Stimulated activated naive B cell treated with anti-CD40 and anti-IgM and Interleukin-4, amounts not matched to agents 10 μg/mL and 1 μg/mL and 100 μg/mL, for 72 hours (primary cell): ENCODE measurements around the gene RAD51B.
A peak's percentile ranks its signal among the peaks of the same experiment; 100 is the strongest.

ENCODE experiments used
- ATAC-seq, 2 donors: fragments of 150-1000 bp; cut with Tn5 transposase; replicated peaks; 2 replicates each; pipeline ENCODE4 v1.10.0; 2021; ENCODE audit warnings: moderate library complexity in 1 of 2
- DNase-seq: peaks from one replicate; pipeline ENCODE4 v3.0.0; 2021
- H3K27ac Mint-ChIP-seq: one replicate; pipeline ENCODE4 v1.8.0; 2022; ENCODE audit warnings: mild to moderate bottlenecking, mixed read lengths
- H3K27me3 Mint-ChIP-seq, 2 donors: one replicate each; pipeline ENCODE4 v1.8.0; 2022; ENCODE audit warnings: mixed read lengths in 2 of 2
- H3K36me3 Mint-ChIP-seq, 2 donors: one replicate each; pipeline ENCODE4 v1.8.0; 2022; ENCODE audit warnings: mixed read lengths in 2 of 2, mild to moderate bottlenecking in 1 of 2
- H3K4me1 Mint-ChIP-seq, 2 donors: one replicate each; pipeline ENCODE4 v1.8.0; 2022; ENCODE audit warnings: mixed read lengths in 2 of 2, mild to moderate bottlenecking in 1 of 2
- H3K4me3 Mint-ChIP-seq, 2 donors: one replicate each; pipeline ENCODE4 v1.8.0; 2022; ENCODE audit warnings: mild to moderate bottlenecking in 2 of 2, mixed read lengths in 2 of 2, moderate library complexity in 1 of 2
- H3K9me3 Mint-ChIP-seq, 2 donors: one replicate each; pipeline ENCODE4 v1.8.0; 2022; ENCODE audit warnings: mixed read lengths in 2 of 2, mild to moderate bottlenecking in 1 of 2

RAD51B gene

DNA sequence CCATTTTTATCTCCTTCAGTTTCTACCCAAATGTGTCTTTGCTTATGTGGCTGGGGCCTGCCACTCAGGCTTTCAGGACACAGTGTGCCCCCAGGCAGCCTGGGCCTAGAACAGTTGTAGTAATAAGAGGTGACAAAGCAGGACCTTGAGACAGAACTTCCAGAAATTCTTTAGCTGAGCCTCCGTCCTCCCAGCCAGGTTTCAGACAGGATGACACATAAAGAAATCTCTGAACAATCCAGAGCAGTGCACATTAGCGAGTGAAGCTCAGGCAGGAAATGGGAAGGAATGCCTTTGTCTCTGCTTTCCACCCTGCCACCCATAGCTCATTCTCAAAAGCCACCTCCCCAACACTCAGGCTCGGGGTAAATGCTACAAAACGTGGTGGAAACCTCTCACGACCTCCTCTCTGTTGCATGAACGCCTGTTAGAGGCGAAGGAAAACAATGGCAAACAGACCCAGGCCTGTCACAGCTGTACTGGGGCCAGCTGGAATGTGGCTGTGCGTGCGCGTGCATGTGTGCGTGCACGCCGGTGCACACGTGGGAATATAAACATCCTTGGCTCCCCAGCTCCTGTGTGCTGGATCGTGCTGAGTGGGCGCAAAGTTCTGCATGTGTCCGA lies 686.6 kb downstream of the RAD51B start:
- DNase-seq (no peak), ATAC-seq (peak in 1 of 2 donors; percentile 15)
- H3K4me1 Mint-ChIP-seq: peaks cover 60 to 97% of the 10 kb centered on the region in 2 donors
- no peaks in the 10 kb centered on the region for H3K9me3 Mint-ChIP-seq
- H3K4me3 Mint-ChIP-seq: peak overlapping the region; percentile 14 to 60
- H3K27me3 Mint-ChIP-seq: no peaks in the 10 kb centered on the region
- H3K27ac Mint-ChIP-seq: peak overlapping the region; percentile 92
- H3K36me3 Mint-ChIP-seq: peaks cover 0 to 15% of the 10 kb centered on the region in 2 donors

GRCh38 chr14:68506645-68507419 lies 687.3 kb downstream of the RAD51B start:
- DNase-seq: peak; percentile 59
- H3K9me3 Mint-ChIP-seq: no peaks in the 10 kb centered on the region
- H3K36me3 Mint-ChIP-seq: peaks cover 0 to 12% of the 10 kb centered on the region in 2 donors
- peak overlapping the region; percentile 53 to 60 for H3K4me3 Mint-ChIP-seq
- ATAC-seq: peak; percentile 84 to 89
- H3K4me1 Mint-ChIP-seq: peaks cover 55 to 96% of the 10 kb centered on the region in 2 donors
- H3K27ac Mint-ChIP-seq: peak overlapping the region; percentile 92
- H3K27me3 Mint-ChIP-seq: no peaks in the 10 kb centered on the region

DNA sequence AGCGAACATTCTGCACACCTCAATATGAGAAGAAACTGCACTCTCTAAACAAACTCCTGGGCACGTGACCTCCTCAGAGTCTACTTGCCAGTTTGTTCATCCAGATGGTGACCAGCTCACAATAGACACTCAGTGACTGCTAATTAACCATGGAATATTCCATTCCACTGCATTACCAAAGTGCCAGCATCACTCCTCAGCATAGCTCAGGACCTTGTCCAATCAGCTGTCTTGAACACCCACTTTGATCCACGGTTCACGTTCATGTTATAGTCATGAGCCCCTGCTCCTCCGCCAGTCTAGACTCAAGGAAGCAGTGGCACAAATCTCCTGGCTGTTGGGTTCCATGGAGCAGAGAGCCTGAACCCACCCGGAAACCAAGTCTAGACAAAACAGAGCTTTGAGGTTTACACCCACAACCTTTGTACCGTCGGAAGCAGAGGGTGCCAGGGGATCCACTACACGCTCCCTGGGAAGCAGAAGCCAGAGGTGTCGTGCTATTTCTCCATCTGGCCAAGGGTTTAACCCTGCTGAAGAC lies 688.0 kb downstream of the RAD51B start:
- no peaks in the 10 kb centered on the region for H3K27me3 Mint-ChIP-seq
- peak overlapping the region in 1 of 2 donors; percentile 60 for H3K4me3 Mint-ChIP-seq
- peaks cover 50 to 94% of the 10 kb centered on the region in 2 donors for H3K4me1 Mint-ChIP-seq
- peak overlapping the region; percentile 92 for H3K27ac Mint-ChIP-seq
- H3K36me3 Mint-ChIP-seq: peaks cover 0 to 12% of the 10 kb centered on the region in 2 donors
- DNase-seq (no peak), ATAC-seq (no peak)
- H3K9me3 Mint-ChIP-seq: no peaks in the 10 kb centered on the region

DNA sequence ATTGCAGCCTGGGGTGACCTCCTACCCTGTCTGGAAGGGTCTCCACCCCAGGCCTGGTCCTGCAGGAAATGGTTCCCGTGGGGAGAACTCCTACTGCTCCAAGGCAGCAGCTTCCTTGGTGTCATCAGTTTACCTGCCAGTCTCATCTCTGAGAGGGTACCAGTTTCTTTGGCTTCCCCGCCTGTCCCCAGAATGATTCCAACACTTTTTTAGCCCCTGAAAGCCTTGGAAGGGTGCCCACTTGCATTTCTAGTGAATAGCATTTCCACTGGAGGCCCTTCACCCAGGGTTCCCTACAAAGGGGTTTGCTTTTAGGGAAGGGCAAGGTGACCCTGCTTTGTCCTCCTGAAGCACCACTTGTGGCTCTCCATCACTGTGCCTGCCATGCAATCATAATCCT lies 689.0 kb downstream of the RAD51B start:
- Mint-ChIP-seq H3K27me3 (no peaks in the 10 kb centered on the region), H3K9me3 (no peaks in the 10 kb centered on the region), H3K36me3 (peaks cover 0 to 9% of the 10 kb centered on the region in 2 donors), H3K27ac (peak overlapping the region; percentile 65), H3K4me1 (peaks cover 52 to 93% of the 10 kb centered on the region in 2 donors), H3K4me3 (no peak overlapping the region)
- DNase-seq: no peak
- no peak for ATAC-seq

GRCh38 chr14:68509188-68509983 lies 689.8 kb downstream of the RAD51B start:
- H3K27me3 Mint-ChIP-seq: no peaks in the 10 kb centered on the region
- peaks cover 54 to 92% of the 10 kb centered on the region in 2 donors for H3K4me1 Mint-ChIP-seq
- peaks cover 0 to 4% of the 10 kb centered on the region in 2 donors for H3K36me3 Mint-ChIP-seq
- H3K27ac Mint-ChIP-seq: peak overlapping the region; percentile 65
- DNase-seq: no peak
- H3K4me3 Mint-ChIP-seq: no peak overlapping the region
- no peak for ATAC-seq
- no peaks in the 10 kb centered on the region for H3K9me3 Mint-ChIP-seq

DNA sequence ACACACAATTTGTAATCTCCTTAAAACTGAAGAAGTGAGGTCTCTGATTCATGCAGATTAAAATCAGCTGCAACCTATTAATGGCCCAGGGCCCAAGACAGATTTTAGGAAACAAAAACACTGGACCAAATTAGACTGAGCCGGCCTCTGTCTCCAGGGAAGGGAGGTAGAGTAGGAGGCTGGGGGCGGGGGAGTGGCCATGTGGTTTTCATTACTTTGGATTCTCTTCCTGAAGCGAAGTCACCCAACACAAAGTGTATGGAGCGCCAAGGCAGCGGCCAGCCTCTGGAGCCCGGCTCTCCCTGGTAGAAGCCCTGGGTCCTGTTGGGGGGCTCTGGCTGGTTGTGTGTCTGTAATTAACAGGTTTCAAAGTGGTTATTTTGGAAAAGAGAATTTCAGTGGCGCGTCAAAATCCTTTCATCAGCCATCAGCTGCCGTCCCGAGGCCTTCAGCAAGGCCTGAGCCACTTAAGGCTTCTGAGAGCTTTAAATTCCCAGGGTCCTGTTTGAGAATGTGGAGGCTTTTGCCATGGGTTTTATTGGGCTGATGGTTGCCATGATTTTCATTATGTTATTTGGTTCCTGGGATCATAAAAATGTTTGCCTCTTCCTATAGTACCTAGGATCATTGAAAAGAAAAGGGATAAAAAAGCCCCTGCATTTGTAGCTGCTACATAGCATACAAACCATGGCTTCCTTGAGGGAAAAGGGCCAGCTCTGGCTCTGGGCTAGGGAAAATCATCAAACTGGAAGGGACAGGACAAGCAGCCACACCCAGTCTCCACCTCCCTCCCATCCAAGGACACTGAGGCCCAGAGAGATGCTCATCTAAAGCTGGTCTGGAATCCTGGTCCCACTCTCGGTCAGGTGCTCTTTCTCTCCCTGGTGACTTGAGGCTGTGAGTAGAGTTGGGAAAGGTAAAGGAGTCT lies 690.9 kb downstream of the RAD51B start:
- Mint-ChIP-seq H3K27ac (peak overlapping the region; percentile 75), H3K4me1 (peaks cover 55 to 94% of the 10 kb centered on the region in 2 donors), H3K27me3 (no peaks in the 10 kb centered on the region), H3K36me3 (peaks cover 0 to 4% of the 10 kb centered on the region in 2 donors), H3K9me3 (no peaks in the 10 kb centered on the region), H3K4me3 (no peak overlapping the region)
- DNase-seq (no peak), ATAC-seq (no peak)

GRCh38 chr14:68511129-68512047 lies 691.8 kb downstream of the RAD51B start:
- Mint-ChIP-seq H3K9me3 (no peaks in the 10 kb centered on the region), H3K4me3 (no peak overlapping the region), H3K4me1 (peaks cover 48 to 85% of the 10 kb centered on the region in 2 donors), H3K36me3 (peaks cover 0 to 4% of the 10 kb centered on the region in 2 donors), H3K27ac (peak overlapping the region; percentile 75), H3K27me3 (no peaks in the 10 kb centered on the region)
- DNase-seq (no peak), ATAC-seq (no peak)

GRCh38 chr14:68512088-68512487 lies 692.5 kb downstream of the RAD51B start:
- no peak for DNase-seq
- Mint-ChIP-seq H3K9me3 (no peaks in the 10 kb centered on the region), H3K4me3 (no peak overlapping the region), H3K27me3 (no peaks in the 10 kb centered on the region), H3K4me1 (peaks cover 42 to 78% of the 10 kb centered on the region in 2 donors), H3K27ac (no peak overlapping the region), H3K36me3 (peaks cover 0 to 4% of the 10 kb centered on the region in 2 donors)
- ATAC-seq: no peak

- Mint-ChIP-seq H3K27me3 (no peaks in the 10 kb centered on the region), H3K36me3 (peaks cover 0 to 4% of the 10 kb centered on the region in 2 donors), H3K27ac (peak overlapping the region; percentile 70), H3K4me1 (peaks cover 33 to 74% of the 10 kb centered on the region in 2 donors), H3K4me3 (no peak overlapping the region), H3K9me3 (no peaks in the 10 kb centered on the region)
- DNase-seq (no peak), ATAC-seq (peak; percentile 47)
These were observed 693.6 kb downstream of the RAD51B start for GRCh38 chr14:68513137-68513536.

DNA sequence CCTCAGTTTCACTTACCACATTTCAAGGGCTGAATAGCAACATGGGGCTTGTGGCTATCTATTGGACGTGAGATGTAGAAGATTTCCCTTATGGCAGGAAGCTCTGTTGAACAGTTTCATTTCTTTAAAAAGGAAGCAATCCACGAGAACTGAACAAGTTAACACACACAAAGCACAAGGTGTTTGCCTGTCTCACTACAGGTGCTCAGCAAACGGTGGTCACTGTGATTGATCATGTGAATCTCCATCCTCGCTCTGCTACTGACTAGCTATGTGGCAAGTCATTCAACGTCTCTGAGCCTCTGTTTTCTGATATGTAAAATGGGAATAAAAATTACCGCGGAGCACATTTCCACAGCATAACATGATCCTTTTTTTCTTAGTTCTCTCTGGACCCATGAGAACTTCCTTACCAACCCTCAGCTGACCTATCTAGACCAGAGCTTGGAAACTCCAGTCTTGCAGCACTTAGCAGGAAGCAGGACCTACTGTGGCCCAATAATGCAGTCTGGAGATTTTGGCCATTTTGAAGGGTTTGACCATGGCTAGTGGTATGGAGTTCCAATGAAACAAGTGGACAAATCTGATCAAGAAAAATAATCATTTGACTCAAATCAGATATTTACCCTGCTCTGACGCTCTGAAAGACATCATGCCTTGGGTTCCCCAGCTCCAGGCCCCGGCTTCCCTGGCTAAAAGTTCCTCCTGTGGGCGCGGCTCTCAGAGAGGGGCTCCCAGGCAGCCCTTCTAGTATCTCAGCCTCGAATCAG lies 694.4 kb downstream of the RAD51B start:
- DNase-seq (peak; percentile 53), ATAC-seq (peak; percentile 93 to 95)
- Mint-ChIP-seq H3K4me1 (peaks cover 28 to 72% of the 10 kb centered on the region in 2 donors), H3K27ac (peak overlapping the region; percentile 70), H3K9me3 (no peaks in the 10 kb centered on the region), H3K36me3 (peaks cover 0 to 2% of the 10 kb centered on the region in 2 donors), H3K27me3 (no peaks in the 10 kb centered on the region), H3K4me3 (peak overlapping the region in 1 of 2 donors; percentile 46)

DNA sequence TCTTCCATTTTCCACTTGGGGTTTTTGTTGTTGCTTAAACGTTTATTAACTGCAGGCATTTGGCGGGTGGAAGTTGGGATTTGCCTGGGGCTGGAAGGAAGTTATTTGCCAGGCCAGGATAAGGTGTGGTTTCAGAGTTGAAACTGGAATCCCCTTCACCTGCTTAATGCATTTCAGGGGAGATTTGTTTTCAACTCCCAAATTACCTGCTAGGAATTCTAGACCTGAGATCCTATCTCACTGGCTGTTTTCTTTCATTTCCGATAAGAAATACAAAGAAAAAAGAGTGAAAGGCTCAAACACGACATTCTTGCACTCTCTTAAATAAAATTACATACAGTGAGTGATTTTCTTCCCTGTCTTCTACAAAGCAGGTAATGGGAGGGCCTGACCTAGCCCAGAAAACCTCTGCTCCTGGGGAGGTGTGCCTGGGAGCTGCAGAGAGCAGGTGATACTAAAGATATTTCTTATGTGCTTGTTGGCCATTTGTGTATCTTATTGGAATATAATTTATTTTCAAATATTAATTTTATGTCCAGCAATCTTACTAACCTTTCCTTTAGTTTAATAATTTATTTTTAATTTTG lies 695.1 kb downstream of the RAD51B start:
- DNase-seq: no peak
- no peak for ATAC-seq
- Mint-ChIP-seq H3K27ac (no peak overlapping the region), H3K36me3 (no peaks in the 10 kb centered on the region), H3K27me3 (no peaks in the 10 kb centered on the region), H3K4me3 (no peak overlapping the region), H3K9me3 (no peaks in the 10 kb centered on the region), H3K4me1 (peaks cover 30 to 72% of the 10 kb centered on the region in 2 donors)

GRCh38 chr14:68516342-68516741 lies 696.8 kb downstream of the RAD51B start:
- H3K27ac Mint-ChIP-seq: no peak overlapping the region
- ATAC-seq: no peak
- DNase-seq: no peak
- no peaks in the 10 kb centered on the region for H3K36me3 Mint-ChIP-seq
- no peak overlapping the region for H3K4me3 Mint-ChIP-seq
- H3K27me3 Mint-ChIP-seq: no peaks in the 10 kb centered on the region
- peaks cover 31 to 72% of the 10 kb centered on the region in 2 donors for H3K4me1 Mint-ChIP-seq
- H3K9me3 Mint-ChIP-seq: no peaks in the 10 kb centered on the region
